HCT116 (cell line): ENCODE results near the gene ACSL3. TPM values are rescaled to one million over a fixed set of nuclear protein-coding genes. Genes with fewer than 3 reads are reported as not detected.

Experiments used
- ATAC-seq: fragments of 200-7000 bp; cut with Tn5 transposase; 2 replicates; pipeline ENCODE4 v1.9.1; 2020; ENCODE audit warnings: mild to moderate bottlenecking, moderate library complexity
- BruUV-seq: library from RNA; stranded (reverse); fragments of 400-500 nt; replicated peaks from 2 replicates; lab custom pipeline; 2021; lab: Mats Ljungman, UMichigan
- CTCF ChIA-PET: fragments of 300-600 bp; sonication (Branson Sonifier 250); formaldehyde crosslinking; loops from one replicate; lab custom pipeline; 2021; ENCODE audit warnings: antibody characterized with exemption; lab: Charles Lee
- POLR2A ChIA-PET: fragments of 300-600, 350-600 bp; sonication (Branson Sonifier 250); formaldehyde crosslinking; loops from one replicate; lab custom pipeline; 2021; ENCODE audit warnings: antibody characterized with exemption; lab: Charles Lee
- RAD21 ChIA-PET, 2 experiments: fragments of 300-600 bp; sonication (Branson Sonifier 250); formaldehyde crosslinking; loops; one replicate each; lab custom pipeline; 2023; ENCODE audit warnings: low total read pairs in 2 of 2; ENCODE audit not compliant: uncharacterized antibody in 2 of 2, unreplicated experiment in 2 of 2, low non-redundant PET in 1 of 2; lab: Charles Lee
- DNase-seq: peaks from one replicate; pipeline ENCODE4 v3.0.0-alpha.2; 2010; ENCODE audit warnings: low read depth, low spot score
- H2AFZ ChIP-seq: fragments of 200-600 bp; shearing (Covaris generic), sonication (generic); 2 replicates; pipeline ENCODE4 v1.6.1; 2017; ENCODE audit warnings: low read depth, mixed run types, mixed read lengths, antibody characterized with exemption, low read length; ENCODE audit not compliant: poor library complexity, severe bottlenecking
- H3K27ac ChIP-seq: 2 replicates; pipeline ENCODE4 v1.5.1; 2012; ENCODE audit warnings: low read depth, low read length
- H3K27me3 ChIP-seq: fragments of 200-600 bp; sonication (generic); 2 replicates; pipeline ENCODE4 v1.6.1; 2016; ENCODE audit warnings: mixed run types, low read length, mixed read lengths; ENCODE audit not compliant: insufficient read depth
- H3K36me3 ChIP-seq, 2 experiments: fragments of 200-500 bp in 1 of 2; fragments of 200-600 bp in 1 of 2; sonication (Bioruptor generic) in 1 of 2; sonication (generic) in 1 of 2; 2 replicates each; pipeline versions ENCODE4 v1.5.1 to v1.6.1; 2014 to 2016; ENCODE audit warnings: low read length in 2 of 2, inconsistent platforms in 1 of 2, mixed read lengths in 1 of 2, mixed run types in 1 of 2; ENCODE audit not compliant: insufficient read depth in 2 of 2, control insufficient read depth in 1 of 2
- H3K4me1 ChIP-seq, 2 experiments: fragments of 200-600 bp in 1 of 2; sonication (generic) in 1 of 2; 2 replicates each; pipeline versions ENCODE4 v1.5.1 to v1.6.1; 2012 to 2017; ENCODE audit warnings: low read length in 2 of 2, inconsistent platforms in 1 of 2, mild to moderate bottlenecking in 1 of 2, mixed read lengths in 1 of 2, mixed run types in 1 of 2, moderate library complexity in 1 of 2; ENCODE audit not compliant: insufficient read depth in 2 of 2, control insufficient read depth in 1 of 2
- H3K4me2 ChIP-seq: fragments of 200-600 bp; sonication (generic); 2 replicates; pipeline ENCODE4 v1.6.1; 2017; ENCODE audit warnings: mixed run types, low read length, mixed read lengths
- H3K4me3 ChIP-seq, 2 experiments: fragments of 200-600 bp in 1 of 2; sonication (generic) in 1 of 2; replicated peaks in 1 of 2; 2 replicates each; pipeline ENCODE4 v1.5.1; 2011 to 2016; ENCODE audit warnings: low read length in 2 of 2, control low read depth in 1 of 2, low read depth in 1 of 2, mild to moderate bottlenecking in 1 of 2, mixed read lengths in 1 of 2, mixed run types in 1 of 2
- H3K79me2 ChIP-seq: fragments of 200-600 bp; sonication (generic); 2 replicates; pipeline ENCODE4 v1.6.1; 2017; ENCODE audit warnings: mild to moderate bottlenecking, mixed run types, low read length, moderate library complexity, mixed read lengths; ENCODE audit not compliant: insufficient read depth
- H3K9ac ChIP-seq: fragments of 200-600 bp; sonication (generic); 2 replicates; pipeline ENCODE4 v1.6.1; 2016; ENCODE audit warnings: low read length, mixed read lengths
- H3K9me2 ChIP-seq: fragments of 200-600 bp; sonication (generic), shearing (Covaris generic); 2 replicates; pipeline ENCODE4 v1.6.1; 2017; ENCODE audit warnings: mixed run types, mild to moderate bottlenecking, moderate library complexity; ENCODE audit not compliant: insufficient read depth
- H3K9me3 ChIP-seq, 2 experiments: fragments of 200-500 bp in 1 of 2; fragments of 200-600 bp in 1 of 2; sonication (Bioruptor generic) in 1 of 2; sonication (generic) in 1 of 2; 2 replicates each; pipeline ENCODE4 v1.6.1; 2014 to 2017; ENCODE audit warnings: low read length in 2 of 2, mixed read lengths in 2 of 2, inconsistent platforms in 1 of 2, low read depth in 1 of 2, mild to moderate bottlenecking in 1 of 2, mixed run types in 1 of 2, moderate library complexity in 1 of 2; ENCODE audit not compliant: control insufficient read depth in 1 of 2, insufficient read depth in 1 of 2
- H4K20me1 ChIP-seq: fragments of 200-600 bp; sonication (generic), shearing (Covaris generic); 2 replicates; pipeline ENCODE4 v1.6.1; 2017; ENCODE audit warnings: mixed run types, mild to moderate bottlenecking, moderate library complexity; ENCODE audit not compliant: insufficient read depth
- CBX3 ChIP-seq: IDR thresholded peaks from 2 replicates; pipeline ENCODE4 v1.6.1; 2012; ENCODE audit warnings: low read depth
- EGR1 ChIP-seq: IDR thresholded peaks from 2 replicates; pipeline ENCODE4 v1.6.1; 2012; ENCODE audit warnings: low read depth
- EZH2 ChIP-seq: fragments of 200-600 bp; sonication (generic); IDR thresholded peaks from 2 replicates; pipeline ENCODE4 v1.6.1; 2017; ENCODE audit warnings: antibody characterized with exemption, mixed run types
- EZH2phosphoT487 ChIP-seq: fragments of 200-600 bp; IDR thresholded peaks from 2 replicates; pipeline ENCODE4 v1.6.1; 2018; ENCODE audit warnings: antibody characterized with exemption, borderline replicate concordance
- FOSL1 ChIP-seq: IDR thresholded peaks from 2 replicates; pipeline ENCODE4 v1.6.1; 2012; ENCODE audit warnings: low read depth
- POLR2A ChIP-seq: IDR thresholded peaks from 2 replicates; pipeline ENCODE4 v1.7.0; 2011; ENCODE audit warnings: borderline replicate concordance; ENCODE audit not compliant: insufficient read depth, insufficient read length; ENCODE audit errors: extremely low read depth
- POLR2AphosphoS5 ChIP-seq: IDR thresholded peaks from 2 replicates; pipeline ENCODE4 v1.6.1; 2011; ENCODE audit warnings: mild to moderate bottlenecking, low read depth, low read length, moderate library complexity
- SIN3A ChIP-seq: IDR thresholded peaks from 2 replicates; pipeline ENCODE4 v1.6.1; 2012; ENCODE audit warnings: low read depth
- SP1 ChIP-seq: IDR thresholded peaks from 2 replicates; pipeline ENCODE4 v1.6.1; 2012; ENCODE audit warnings: low read depth
- TCF7L2 ChIP-seq: IDR thresholded peaks from 2 replicates; pipeline ENCODE4 v1.7.0; 2011; ENCODE audit warnings: borderline replicate concordance, inconsistent platforms; ENCODE audit not compliant: insufficient read depth, insufficient read length; ENCODE audit errors: extremely low read depth
- YY1 ChIP-seq: IDR thresholded peaks from 2 replicates; pipeline ENCODE4 v1.6.1; 2011; ENCODE audit warnings: low read length, low read depth, moderate library complexity, mild to moderate bottlenecking; ENCODE audit not compliant: insufficient replicate concordance; ENCODE audit errors: extremely low read depth
- ZFX ChIP-seq: fragments of 450-650 bp; IDR thresholded peaks from 2 replicates; pipeline ENCODE4 v1.6.1; 2017
- ZNF274 ChIP-seq: fragments of 200-500 bp; sonication (Bioruptor generic); IDR thresholded peaks from 2 replicates; pipeline ENCODE4 v1.6.1; 2014; ENCODE audit warnings: mild to moderate bottlenecking, low read depth, low read length, inconsistent platforms
- intact Hi-C: fragments of 100-400 bp; cut with micrococcal nuclease; formaldehyde crosslinking; loops from 2 replicates; pipeline ENCODE4 v1.10.0; 2022
- total RNA-seq: library from RNA; stranded (reverse); gene quantifications from one replicate; pipeline ENCODE4 v1.2.1, GENCODE V29; 2021; ENCODE audit not compliant: unreplicated experiment
- TF ChIP-seq, protein P1 (sequence below): IDR thresholded peaks from 2 replicates; pipeline ENCODE4 v1.6.1; 2012
- TF ChIP-seq, protein P2 (sequence below): IDR thresholded peaks from 2 replicates; pipeline ENCODE4 v1.6.1; 2012; ENCODE audit warnings: low read depth

ACSL3 gene
- total RNA-seq, 1 experiment from 2014 or later = 142 TPM

DNA sequence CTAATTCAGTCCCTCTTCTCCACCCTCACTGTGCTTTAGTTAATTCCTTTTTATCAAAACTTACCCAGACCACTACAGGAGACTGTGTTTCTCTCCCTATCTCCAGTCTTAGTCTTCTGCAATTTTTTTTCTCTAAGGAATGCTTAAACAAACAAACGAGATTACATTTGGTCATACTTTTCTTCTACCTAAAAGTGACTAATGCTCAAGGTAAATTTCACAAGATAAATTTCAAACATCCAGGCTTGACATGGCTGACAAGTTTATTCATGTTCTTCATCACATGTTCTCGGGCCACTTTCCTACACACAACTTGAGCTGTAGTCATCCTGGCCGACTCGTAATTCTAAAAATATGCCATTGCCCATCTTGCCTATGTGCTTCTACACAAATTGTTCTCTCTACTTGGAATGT lies 23.2 kb upstream of the ACSL3 start:
- no peak for TF ChIP-seq EZH2phosphoT487
- TF ChIP-seq, protein P1, sequence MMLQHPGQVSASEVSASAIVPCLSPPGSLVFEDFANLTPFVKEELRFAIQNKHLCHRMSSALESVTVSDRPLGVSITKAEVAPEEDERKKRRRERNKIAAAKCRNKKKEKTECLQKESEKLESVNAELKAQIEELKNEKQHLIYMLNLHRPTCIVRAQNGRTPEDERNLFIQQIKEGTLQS = no peak
- no peak for TF ChIP-seq TCF7L2
- TF ChIP-seq ZFX = no peak
- TF ChIP-seq POLR2AphosphoS5 = no peak
- ChIA-PET RAD21 (no interaction called here), POLR2A (no interaction called here), CTCF (no interaction called here)
- Histone ChIP-seq H3K4me2 (no peak overlapping the region), H3K4me1 (no peaks in the 10 kb centered on the region), H3K9me2 (no peaks in the 10 kb centered on the region), H3K27me3 (no peaks in the 10 kb centered on the region), H3K9me3 (no peaks in the 10 kb centered on the region), H3K4me3 (no peak overlapping the region), H3K79me2 (no peaks in the 10 kb centered on the region), H3K36me3 (no peaks in the 10 kb centered on the region), H2AFZ (no peak overlapping the region), H3K9ac (no peak overlapping the region), H4K20me1 (no peaks in the 10 kb centered on the region), H3K27ac (no peak overlapping the region)
- no peak for ATAC-seq
- no peak for DNase-seq
- intact Hi-C loops = no loop called here
- no TSS peak for BruUV-seq

DNA sequence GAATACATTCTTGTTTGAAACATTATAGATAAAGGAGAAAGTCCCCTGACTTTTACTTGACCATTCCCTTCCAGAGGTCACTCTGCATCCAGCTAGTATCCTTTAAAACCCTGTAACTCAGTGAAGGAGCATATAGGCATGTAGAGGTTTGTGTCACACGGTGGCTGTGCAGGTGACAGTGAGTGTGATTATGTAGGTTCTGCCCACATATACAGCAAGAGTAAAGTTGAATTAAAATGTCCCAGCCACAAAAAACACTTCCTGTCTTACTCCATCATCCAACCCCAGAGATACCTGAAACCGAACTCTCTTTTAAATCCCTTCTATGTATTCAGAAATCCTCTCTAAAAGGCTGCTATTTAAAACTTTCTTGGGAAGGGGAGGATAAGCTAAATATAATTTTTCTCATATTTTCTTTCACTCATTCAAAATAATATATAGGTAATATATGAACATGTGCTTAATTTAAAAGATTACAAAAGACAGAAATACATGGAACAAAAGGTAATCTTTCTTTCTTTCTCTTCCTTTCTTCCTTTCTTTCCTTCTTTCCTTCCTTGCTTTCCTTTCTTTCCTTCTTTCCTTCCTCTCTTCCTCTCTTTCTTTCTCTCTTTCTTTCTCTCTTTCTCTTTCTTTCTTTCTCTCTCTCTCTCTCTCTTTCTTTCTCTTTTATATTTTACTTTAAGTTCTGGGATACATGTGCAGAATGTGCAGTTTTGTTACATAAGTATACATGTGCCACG lies 20.6 kb upstream of the ACSL3 start:
- DNase-seq (no peak), ATAC-seq (no peak)
- CTCF ChIA-PET = no interaction called here
- no peak overlapping the region for H3K27ac ChIP-seq
- H3K9ac ChIP-seq = no peak overlapping the region
- H3K36me3 ChIP-seq = no peaks in the 10 kb centered on the region
- H3K9me3 ChIP-seq = no peaks in the 10 kb centered on the region
- no peak overlapping the region for H2AFZ ChIP-seq
- RAD21 ChIA-PET = no interaction called here
- no peaks in the 10 kb centered on the region for H3K9me2 ChIP-seq
- H3K79me2 ChIP-seq = no peaks in the 10 kb centered on the region
- no peaks in the 10 kb centered on the region for H4K20me1 ChIP-seq
- H3K4me2 ChIP-seq = no peak overlapping the region
- BruUV-seq = no TSS peak
- intact Hi-C loops = no loop called here
- no peak overlapping the region for H3K4me3 ChIP-seq
- peaks cover 0 to 7% of the 10 kb centered on the region in 2 experiments; a peak in 2 of 4 replicates for H3K4me1 ChIP-seq
- no peaks in the 10 kb centered on the region for H3K27me3 ChIP-seq
- POLR2A ChIA-PET = no interaction called here
- TF ChIP-seq CBX3 (no peak), ZNF274 (no peak), EGR1 (no peak), EZH2phosphoT487 (no peak), EZH2 (no peak), ZFX (no peak), FOSL1 (no peak), SIN3A (no peak), POLR2A (no peak), YY1 (no peak), POLR2AphosphoS5 (no peak), SP1 (no peak)
- TF ChIP-seq, protein P2, sequence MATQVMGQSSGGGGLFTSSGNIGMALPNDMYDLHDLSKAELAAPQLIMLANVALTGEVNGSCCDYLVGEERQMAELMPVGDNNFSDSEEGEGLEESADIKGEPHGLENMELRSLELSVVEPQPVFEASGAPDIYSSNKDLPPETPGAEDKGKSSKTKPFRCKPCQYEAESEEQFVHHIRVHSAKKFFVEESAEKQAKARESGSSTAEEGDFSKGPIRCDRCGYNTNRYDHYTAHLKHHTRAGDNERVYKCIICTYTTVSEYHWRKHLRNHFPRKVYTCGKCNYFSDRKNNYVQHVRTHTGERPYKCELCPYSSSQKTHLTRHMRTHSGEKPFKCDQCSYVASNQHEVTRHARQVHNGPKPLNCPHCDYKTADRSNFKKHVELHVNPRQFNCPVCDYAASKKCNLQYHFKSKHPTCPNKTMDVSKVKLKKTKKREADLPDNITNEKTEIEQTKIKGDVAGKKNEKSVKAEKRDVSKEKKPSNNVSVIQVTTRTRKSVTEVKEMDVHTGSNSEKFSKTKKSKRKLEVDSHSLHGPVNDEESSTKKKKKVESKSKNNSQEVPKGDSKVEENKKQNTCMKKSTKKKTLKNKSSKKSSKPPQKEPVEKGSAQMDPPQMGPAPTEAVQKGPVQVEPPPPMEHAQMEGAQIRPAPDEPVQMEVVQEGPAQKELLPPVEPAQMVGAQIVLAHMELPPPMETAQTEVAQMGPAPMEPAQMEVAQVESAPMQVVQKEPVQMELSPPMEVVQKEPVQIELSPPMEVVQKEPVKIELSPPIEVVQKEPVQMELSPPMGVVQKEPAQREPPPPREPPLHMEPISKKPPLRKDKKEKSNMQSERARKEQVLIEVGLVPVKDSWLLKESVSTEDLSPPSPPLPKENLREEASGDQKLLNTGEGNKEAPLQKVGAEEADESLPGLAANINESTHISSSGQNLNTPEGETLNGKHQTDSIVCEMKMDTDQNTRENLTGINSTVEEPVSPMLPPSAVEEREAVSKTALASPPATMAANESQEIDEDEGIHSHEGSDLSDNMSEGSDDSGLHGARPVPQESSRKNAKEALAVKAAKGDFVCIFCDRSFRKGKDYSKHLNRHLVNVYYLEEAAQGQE = no peak
